ENCODE measurements around the gene ABCB11. TPM values are rescaled to one million over a fixed set of nuclear protein-coding genes. Genes with fewer than 3 reads are reported as not detected.

Gene ABCB11
- total RNA-seq, 4 donors from 2014 or later, result 0.29 TPM; not detected in 3

DNA sequence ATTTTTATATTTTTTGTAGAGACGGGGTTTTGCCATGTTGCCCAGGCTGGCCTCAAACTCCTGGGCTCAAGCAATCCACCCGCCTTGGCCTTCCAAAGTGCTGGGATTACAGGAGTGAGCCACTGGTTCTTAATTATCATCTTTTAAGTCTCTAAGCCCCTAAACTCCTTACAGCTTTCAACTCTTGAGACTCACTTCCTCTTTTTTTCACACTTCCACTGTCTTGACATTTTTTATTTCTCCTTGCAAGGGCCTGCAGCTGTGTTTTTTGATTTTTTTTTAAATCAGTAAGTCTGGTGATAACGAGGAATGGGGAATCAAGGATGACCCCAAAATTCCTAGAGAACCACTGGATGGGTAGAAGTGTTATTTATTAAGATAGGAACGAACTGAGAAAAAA is 8.6 kb upstream of the ABCB11 start:
- Histone ChIP-seq H3K9me3 (no peaks in the 10 kb centered on the region), H3K27me3 (no peaks in the 10 kb centered on the region), H3K27ac (no peak overlapping the region), H3K4me1 (no peaks in the 10 kb centered on the region), H3K36me3 (no peaks in the 10 kb centered on the region), H3K4me3 (no peak overlapping the region)
- TF ChIP-seq POLR2A (IDR thresholded peaks at IDR 0.05) (no peak), CTCF (IDR thresholded peaks at IDR 0.05) (no peak)
- no peak for DNase-seq
- intact Hi-C loops (cut with DNase I; ENCODE audit: low total_unique reads), result no loop called here

DNA sequence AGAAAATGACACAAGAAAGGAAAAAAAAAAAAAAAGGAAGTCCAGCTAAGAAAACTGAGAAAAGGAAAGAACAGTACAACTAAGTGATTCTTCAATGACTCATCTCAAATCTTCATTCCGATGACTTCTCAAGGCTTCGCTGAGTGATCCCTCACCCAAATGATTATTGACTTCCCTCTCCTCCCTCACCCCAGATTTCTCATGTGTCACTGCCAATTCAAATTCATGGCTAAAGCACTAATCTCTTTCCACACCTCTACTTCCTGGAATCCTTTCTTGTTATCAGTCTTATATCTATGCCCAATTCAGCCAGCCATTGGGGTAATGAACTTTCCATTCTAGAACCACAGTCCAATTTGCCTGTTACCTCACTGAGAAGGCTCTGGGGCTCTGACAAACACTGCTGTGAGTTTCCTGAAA is 7.2 kb upstream of the ABCB11 start:
- intact Hi-C loops (cut with DNase I; ENCODE audit: low total_unique reads), result no loop called here
- Histone ChIP-seq H3K27me3 (no peaks in the 10 kb centered on the region), H3K4me1 (no peaks in the 10 kb centered on the region), H3K4me3 (no peak overlapping the region), H3K9me3 (no peaks in the 10 kb centered on the region), H3K36me3 (no peaks in the 10 kb centered on the region), H3K27ac (no peak overlapping the region)
- DNase-seq, result no peak
- no peak for TF ChIP-seq POLR2A (IDR thresholded peaks at IDR 0.05)
- no peak for TF ChIP-seq CTCF (IDR thresholded peaks at IDR 0.05)

DNA sequence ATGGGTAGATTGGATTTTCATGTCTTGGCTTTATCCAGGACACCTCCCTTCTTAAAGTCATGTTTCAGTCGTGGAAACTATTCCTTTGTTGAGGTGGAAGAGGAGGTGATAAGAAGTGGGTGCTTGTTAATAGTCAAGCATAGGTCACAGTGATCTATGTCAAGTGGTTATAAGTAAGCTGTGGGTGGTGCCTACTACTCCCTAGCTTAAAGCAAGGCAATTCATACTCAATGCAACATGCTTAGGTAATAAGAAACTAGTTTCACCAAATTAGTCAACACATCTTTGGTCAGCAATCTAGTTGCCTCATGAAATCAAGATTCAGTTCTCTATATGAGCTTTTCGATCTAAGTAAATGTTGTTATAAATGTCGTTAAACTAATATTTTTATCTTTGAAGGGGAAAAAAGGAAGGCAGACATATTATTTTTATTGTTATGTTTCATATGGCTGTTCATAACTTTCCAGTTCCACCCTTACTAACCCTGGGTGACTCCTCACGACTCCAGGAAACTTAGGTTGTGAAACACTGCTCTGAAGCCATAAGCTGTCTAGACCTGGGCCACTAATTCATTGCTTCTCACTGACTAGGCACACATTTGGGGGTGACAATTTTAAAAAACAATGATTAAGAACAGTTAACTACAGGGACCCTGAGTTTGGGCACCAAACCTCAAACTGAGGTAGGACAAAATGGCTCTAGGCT is 5.8 kb upstream of the ABCB11 start:
- Histone ChIP-seq H3K9me3 (no peaks in the 10 kb centered on the region), H3K4me1 (no peaks in the 10 kb centered on the region), H3K36me3 (no peaks in the 10 kb centered on the region), H3K27me3 (no peaks in the 10 kb centered on the region), H3K4me3 (no peak overlapping the region), H3K27ac (no peak overlapping the region)
- no peak for TF ChIP-seq CTCF (IDR thresholded peaks at IDR 0.05)
- intact Hi-C loops (cut with DNase I; ENCODE audit: low total_unique reads), result no loop called here
- DNase-seq, result no peak

DNA sequence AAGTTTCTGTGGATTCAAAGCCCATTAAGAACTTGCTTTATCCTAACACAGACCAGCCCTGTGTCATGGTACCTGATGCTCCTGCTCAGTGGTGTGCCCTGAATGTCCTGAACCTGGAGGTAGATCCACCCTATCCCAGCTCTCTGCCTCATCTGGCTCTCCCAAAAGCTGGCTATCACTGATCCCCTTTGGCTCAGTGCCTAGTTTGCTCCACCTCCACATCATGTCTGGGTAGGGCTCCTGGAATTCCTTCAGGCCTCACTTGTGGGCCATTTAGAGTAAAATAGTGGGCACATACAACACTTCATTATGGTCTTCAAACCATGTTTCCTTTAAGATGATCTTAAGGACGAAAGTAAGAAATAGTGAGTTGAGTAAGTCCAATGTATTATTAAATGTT is 4.8 kb upstream of the ABCB11 start:
- Histone ChIP-seq H3K27me3 (no peaks in the 10 kb centered on the region), H3K36me3 (no peaks in the 10 kb centered on the region), H3K4me1 (no peaks in the 10 kb centered on the region), H3K9me3 (no peaks in the 10 kb centered on the region), H3K27ac (no peak overlapping the region), H3K4me3 (no peak overlapping the region)
- TF ChIP-seq CTCF (IDR thresholded peaks at IDR 0.05), result no peak
- TF ChIP-seq POLR2A (IDR thresholded peaks at IDR 0.05), result no peak
- DNase-seq, result no peak
- intact Hi-C loops (cut with DNase I; ENCODE audit: low total_unique reads), result no loop called here

GRCh38 chr2:169034984-169035544 is 3.9 kb upstream of the ABCB11 start:
- H3K4me3 ChIP-seq, result no peak overlapping the region
- intact Hi-C loops (cut with DNase I; ENCODE audit: low total_unique reads), result no loop called here
- no peak for DNase-seq
- TF ChIP-seq CTCF (IDR thresholded peaks at IDR 0.05) (no peak), POLR2A (IDR thresholded peaks at IDR 0.05) (no peak)
- H3K27ac ChIP-seq, result no peak overlapping the region
- no peaks in the 10 kb centered on the region for H3K36me3 ChIP-seq
- H3K4me1 ChIP-seq, result no peaks in the 10 kb centered on the region
- H3K27me3 ChIP-seq, result no peaks in the 10 kb centered on the region
- no peaks in the 10 kb centered on the region for H3K9me3 ChIP-seq

Measured in uterus (tissue), 4 donors.